Vein endothelial cell (primary cell): ENCODE measurements around the gene RIC1. TPM values are rescaled to one million over a fixed set of nuclear protein-coding genes. Genes with fewer than 3 reads are reported as not detected.

Source experiments
- total RNA-seq: library from RNA; depleted of rRNA; stranded (reverse); fragments of >200 nt; gene quantifications from 2 replicates; pipeline ENCODE4 v1.2.3, GENCODE V29; 2012

Gene RIC1, protein sequence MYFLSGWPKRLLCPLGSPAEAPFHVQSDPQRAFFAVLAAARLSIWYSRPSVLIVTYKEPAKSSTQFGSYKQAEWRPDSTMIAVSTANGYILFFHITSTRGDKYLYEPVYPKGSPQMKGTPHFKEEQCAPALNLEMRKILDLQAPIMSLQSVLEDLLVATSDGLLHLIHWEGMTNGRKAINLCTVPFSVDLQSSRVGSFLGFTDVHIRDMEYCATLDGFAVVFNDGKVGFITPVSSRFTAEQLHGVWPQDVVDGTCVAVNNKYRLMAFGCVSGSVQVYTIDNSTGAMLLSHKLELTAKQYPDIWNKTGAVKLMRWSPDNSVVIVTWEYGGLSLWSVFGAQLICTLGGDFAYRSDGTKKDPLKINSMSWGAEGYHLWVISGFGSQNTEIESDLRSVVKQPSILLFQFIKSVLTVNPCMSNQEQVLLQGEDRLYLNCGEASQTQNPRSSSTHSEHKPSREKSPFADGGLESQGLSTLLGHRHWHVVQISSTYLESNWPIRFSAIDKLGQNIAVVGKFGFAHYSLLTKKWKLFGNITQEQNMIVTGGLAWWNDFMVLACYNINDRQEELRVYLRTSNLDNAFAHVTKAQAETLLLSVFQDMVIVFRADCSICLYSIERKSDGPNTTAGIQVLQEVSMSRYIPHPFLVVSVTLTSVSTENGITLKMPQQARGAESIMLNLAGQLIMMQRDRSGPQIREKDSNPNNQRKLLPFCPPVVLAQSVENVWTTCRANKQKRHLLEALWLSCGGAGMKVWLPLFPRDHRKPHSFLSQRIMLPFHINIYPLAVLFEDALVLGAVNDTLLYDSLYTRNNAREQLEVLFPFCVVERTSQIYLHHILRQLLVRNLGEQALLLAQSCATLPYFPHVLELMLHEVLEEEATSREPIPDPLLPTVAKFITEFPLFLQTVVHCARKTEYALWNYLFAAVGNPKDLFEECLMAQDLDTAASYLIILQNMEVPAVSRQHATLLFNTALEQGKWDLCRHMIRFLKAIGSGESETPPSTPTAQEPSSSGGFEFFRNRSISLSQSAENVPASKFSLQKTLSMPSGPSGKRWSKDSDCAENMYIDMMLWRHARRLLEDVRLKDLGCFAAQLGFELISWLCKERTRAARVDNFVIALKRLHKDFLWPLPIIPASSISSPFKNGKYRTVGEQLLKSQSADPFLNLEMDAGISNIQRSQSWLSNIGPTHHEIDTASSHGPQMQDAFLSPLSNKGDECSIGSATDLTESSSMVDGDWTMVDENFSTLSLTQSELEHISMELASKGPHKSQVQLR (N-terminal part only)
- 42.5 and 43.6 TPM in 2 replicates for total RNA-seq

DNA sequence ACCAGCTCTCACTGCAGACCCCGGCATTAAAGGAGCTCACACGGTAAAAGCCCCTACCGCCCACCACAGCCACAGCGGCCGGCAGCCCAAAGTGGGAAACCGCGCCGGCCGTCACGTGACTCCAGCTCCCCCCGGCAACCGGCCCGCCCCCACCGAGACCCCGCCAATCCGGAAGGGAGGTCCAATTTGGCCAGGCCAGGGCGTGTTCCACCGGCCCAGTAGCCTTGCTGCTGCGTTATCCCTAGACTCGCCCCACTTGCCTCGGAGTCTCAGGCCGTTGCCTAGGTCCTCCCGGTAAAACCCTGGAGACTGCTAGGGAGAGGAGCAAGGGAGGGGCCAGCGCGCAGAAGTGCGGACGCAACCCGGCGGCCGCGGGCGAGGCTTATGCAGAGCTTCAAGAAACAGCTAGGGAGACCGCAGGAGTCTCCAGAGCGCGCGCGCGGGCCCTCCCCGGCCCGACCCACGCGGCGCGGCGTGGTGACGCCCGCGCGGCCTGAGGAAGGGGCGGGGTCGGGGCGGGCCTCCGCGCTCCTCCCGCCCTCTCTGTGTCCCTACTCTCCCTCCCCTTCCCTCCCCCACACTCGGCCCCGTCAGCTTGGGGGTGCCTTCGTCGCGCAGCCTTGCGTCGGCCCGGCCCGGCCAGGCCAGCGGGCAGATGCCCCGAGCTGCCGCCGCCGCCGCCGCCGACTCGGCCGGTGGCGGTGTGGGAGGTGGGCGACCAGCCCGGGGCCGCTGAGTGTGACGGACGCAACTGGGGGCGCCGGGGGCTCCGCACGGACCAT lies at the start of gene RIC1:
TSS of gene RIC1 (plus strand) at position 578 of the 782 bp plus-strand sequence. CDS start at position 781, 203 bp downstream.

Other genes starting within 250 kb of the RIC1 start
- 12.1 and 17.9 TPM in 2 replicates for gene PLGRKT, start 191.2 kb upstream of the RIC1 start, total RNA-seq
- gene CD274, start 178.6 kb upstream of the RIC1 start, total RNA-seq, result 26.7 and 30.4 TPM in 2 replicates
- 7.6 and 11.4 TPM in 2 replicates for gene PDCD1LG2, start 118.6 kb upstream of the RIC1 start, total RNA-seq
- gene ERMP1, start 204.0 kb downstream of the RIC1 start, total RNA-seq, result 20.2 and 24.2 TPM in 2 replicates